Vagina (tissue), 2 donors: ENCODE data around the gene UCN. TPM values are rescaled to one million over a fixed set of nuclear protein-coding genes. Genes with fewer than 3 reads are reported as not detected.

Experiments
- DNase-seq, 2 donors: peaks; one replicate each; pipeline ENCODE4 v3.0.0-alpha.2; 2017; ENCODE audit errors: extremely low spot score in 2 of 2
- H3K27ac ChIP-seq: fragments of 200-600 bp; sonication (generic); one replicate; pipeline ENCODE4 v1.5.1; 2019
- H3K27me3 ChIP-seq: fragments of 200-600 bp; sonication (generic); one replicate; pipeline ENCODE4 v1.5.1; 2019
- H3K36me3 ChIP-seq, 2 donors: fragments of 200-600 bp; sonication (generic); one replicate each; pipeline ENCODE4 v1.5.1; 2017 to 2019
- H3K4me1 ChIP-seq: fragments of 200-600 bp; sonication (generic); one replicate; pipeline ENCODE4 v1.5.1; 2019
- H3K4me3 ChIP-seq, 2 donors: fragments of 200-600 bp; sonication (generic); 1 replicate in 1 of 2; 2 replicates in 1 of 2; pipeline ENCODE4 v1.5.1; 2016 to 2019
- H3K9me3 ChIP-seq: fragments of 200-600 bp; sonication (generic); one replicate; pipeline ENCODE4 v1.5.1; 2019
- POLR2A ChIP-seq, 2 donors: fragments of 450-650 bp; IDR thresholded peaks; one replicate each; pipeline ENCODE4 v1.6.1; 2017; ENCODE audit warnings: antibody characterized with exemption in 2 of 2, mild to moderate bottlenecking in 2 of 2, moderate library complexity in 2 of 2
- POLR2AphosphoS5 ChIP-seq, 2 donors: sonication (generic); formaldehyde crosslinking; IDR thresholded peaks; one replicate each; pipeline ENCODE4 v1.9.0; 2017; ENCODE audit warnings: antibody characterized with exemption in 2 of 2, mild to moderate bottlenecking in 2 of 2, low read depth in 1 of 2; ENCODE audit not compliant: insufficient read depth in 1 of 2
- intact Hi-C: fragments of 100-400 bp; cut with DNase I; formaldehyde crosslinking; loops from one replicate; pipeline ENCODE4 v1.15.1; 2023
- total RNA-seq: library from RNA; depleted of rRNA; stranded (reverse); fragments of >200 nt; gene quantifications from one replicate; pipeline ENCODE4 v1.2.3, GENCODE V29; 2016
- TF ChIP-seq, protein P1 (sequence below), 3 experiments: fragments of 450-650 bp in 2 of 3; fragments of 200-600 bp in 1 of 3; sonication (generic) in 1 of 3; IDR thresholded peaks; one replicate each; pipeline ENCODE4 v1.5.1; 2017 to 2019; ENCODE audit warnings: antibody characterized with exemption in 3 of 3, mild to moderate bottlenecking in 2 of 3, moderate library complexity in 2 of 3

UCN gene
- total RNA-seq, 1 donor from 2014 or later, result 3.2 TPM

DNA sequence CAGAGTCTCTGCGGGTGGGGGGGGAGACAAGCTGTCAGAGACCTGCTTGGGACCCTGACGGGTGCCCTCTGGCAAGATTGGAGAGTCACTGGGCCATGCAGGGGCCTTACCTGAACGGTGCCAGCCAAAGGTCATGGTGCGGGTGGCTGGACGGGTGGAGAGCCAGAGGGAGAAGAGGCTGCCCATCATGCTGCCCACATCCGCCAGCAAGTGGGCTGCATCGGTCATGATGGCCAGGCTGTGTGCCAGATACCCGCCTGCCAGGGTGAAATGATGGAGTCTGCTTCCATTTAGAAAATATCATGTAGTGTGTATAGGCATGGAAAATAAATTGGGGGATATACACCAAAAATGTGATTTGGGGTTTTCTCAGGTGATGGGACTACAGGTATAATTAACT is 50.2 kb downstream of the UCN start:
- Histone ChIP-seq H3K4me1 (peaks cover 9% of the 10 kb centered on the region), H3K36me3 (no peaks in the 10 kb centered on the region), H3K27me3 (peaks cover 12% of the 10 kb centered on the region), H3K27ac (no peak overlapping the region), H3K4me3 (no peak overlapping the region), H3K9me3 (no peaks in the 10 kb centered on the region)
- no peak for TF ChIP-seq POLR2AphosphoS5 (IDR thresholded peaks at IDR 0.05; ENCODE audit: insufficient read depth in 1 of 2, low read depth in 1 of 2)
- TF ChIP-seq, protein P1, sequence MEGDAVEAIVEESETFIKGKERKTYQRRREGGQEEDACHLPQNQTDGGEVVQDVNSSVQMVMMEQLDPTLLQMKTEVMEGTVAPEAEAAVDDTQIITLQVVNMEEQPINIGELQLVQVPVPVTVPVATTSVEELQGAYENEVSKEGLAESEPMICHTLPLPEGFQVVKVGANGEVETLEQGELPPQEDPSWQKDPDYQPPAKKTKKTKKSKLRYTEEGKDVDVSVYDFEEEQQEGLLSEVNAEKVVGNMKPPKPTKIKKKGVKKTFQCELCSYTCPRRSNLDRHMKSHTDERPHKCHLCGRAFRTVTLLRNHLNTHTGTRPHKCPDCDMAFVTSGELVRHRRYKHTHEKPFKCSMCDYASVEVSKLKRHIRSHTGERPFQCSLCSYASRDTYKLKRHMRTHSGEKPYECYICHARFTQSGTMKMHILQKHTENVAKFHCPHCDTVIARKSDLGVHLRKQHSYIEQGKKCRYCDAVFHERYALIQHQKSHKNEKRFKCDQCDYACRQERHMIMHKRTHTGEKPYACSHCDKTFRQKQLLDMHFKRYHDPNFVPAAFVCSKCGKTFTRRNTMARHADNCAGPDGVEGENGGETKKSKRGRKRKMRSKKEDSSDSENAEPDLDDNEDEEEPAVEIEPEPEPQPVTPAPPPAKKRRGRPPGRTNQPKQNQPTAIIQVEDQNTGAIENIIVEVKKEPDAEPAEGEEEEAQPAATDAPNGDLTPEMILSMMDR (IDR thresholded peaks at IDR 0.05), result no peak
- TF ChIP-seq POLR2A (IDR thresholded peaks at IDR 0.05), result no peak
- DNase-seq, result no peak
- intact Hi-C loops, result no loop called here

Other genes starting within 250 kb of the UCN start
- 269 TPM for gene OST4, start 236.8 kb downstream of the UCN start, total RNA-seq
- gene EMILIN1, start 229.8 kb downstream of the UCN start, total RNA-seq, result 100 TPM
- gene KHK, start 221.7 kb downstream of the UCN start, total RNA-seq, result 9.3 TPM
- gene CGREF1, start 189.3 kb downstream of the UCN start, total RNA-seq, result 2.2 TPM
- not detected for gene ABHD1, start 184.6 kb downstream of the UCN start, total RNA-seq
- 57.5 TPM for gene PREB, start 173.8 kb downstream of the UCN start, total RNA-seq
- gene PRR30, start 169.0 kb downstream of the UCN start, total RNA-seq, result not detected
- gene TCF23, start 159.4 kb downstream of the UCN start, total RNA-seq, result 7.4 TPM
- gene ATRAID, start 96.4 kb downstream of the UCN start, total RNA-seq, result 150 TPM
- 37.3 TPM for gene SLC5A6, start 96.2 kb downstream of the UCN start, total RNA-seq
- 25.0 TPM for gene CAD, start 91.1 kb downstream of the UCN start, total RNA-seq
- 1.2 TPM for gene SLC30A3, start 45.4 kb downstream of the UCN start, total RNA-seq
- 1.5 TPM for gene DNAJC5G, start 33.0 kb downstream of the UCN start, total RNA-seq
- 2.5 TPM for gene TRIM54, start 26.0 kb downstream of the UCN start, total RNA-seq
- gene MPV17, start 14.7 kb upstream of the UCN start, total RNA-seq, result 55.7 TPM
- gene GTF3C2, start 48.3 kb upstream of the UCN start, total RNA-seq, result 67.5 TPM
- 37.1 TPM for gene EIF2B4, start 61.9 kb upstream of the UCN start, total RNA-seq
- gene SNX17, start 62.2 kb upstream of the UCN start, total RNA-seq, result 99.2 TPM
- 17.4 TPM for gene ZNF513, start 72.3 kb upstream of the UCN start, total RNA-seq
- 45.4 TPM for gene PPM1G, start 101.1 kb upstream of the UCN start, total RNA-seq
- gene NRBP1, start 120.2 kb upstream of the UCN start, total RNA-seq, result 62.6 TPM
- 3.9 TPM for gene KRTCAP3, start 133.9 kb upstream of the UCN start, total RNA-seq
- gene IFT172, start 181.3 kb upstream of the UCN start, total RNA-seq, result 30.7 TPM
- 18.2 TPM for gene FNDC4, start 186.8 kb upstream of the UCN start, total RNA-seq
- 0.98 TPM for gene GCKR, start 188.4 kb upstream of the UCN start, total RNA-seq